ENCODE measurements around the gene JPH2.

JPH2 gene

GRCh38 chr20:44219791-44220190 lies 32.8 kb upstream of the JPH2 start:
- Histone ChIP-seq H3K27ac (replicated peaks) (no peak overlapping the region), H3K27me3 (ENCODE audit: insufficient read depth, poor library complexity, severe bottlenecking) (no peaks in the 10 kb centered on the region), H3K4me3 (replicated peaks; ENCODE audit: insufficient read depth, low read length) (no peak overlapping the region)
- no peak for DNase-seq (ENCODE audit: low read depth in 1 of 2, low spot score in 1 of 2)
- TF ChIP-seq CTCF (IDR thresholded peaks at IDR 0.05; ENCODE audit: insufficient read depth, low read length) (no peak), POLR2AphosphoS5 (IDR thresholded peaks at IDR 0.05; ENCODE audit: low read depth) (no peak), REST (IDR thresholded peaks at IDR 0.05; ENCODE audit: insufficient replicate concordance, low read depth) (no peak), SPI1 (IDR thresholded peaks at IDR 0.05; ENCODE audit: borderline replicate concordance, low read depth) (no peak), GABPA (IDR thresholded peaks at IDR 0.05; ENCODE audit: low read depth) (no peak)

- TF ChIP-seq GABPA (IDR thresholded peaks at IDR 0.05; ENCODE audit: low read depth) (no peak), REST (IDR thresholded peaks at IDR 0.05; ENCODE audit: insufficient replicate concordance, low read depth) (no peak), SPI1 (IDR thresholded peaks at IDR 0.05; ENCODE audit: borderline replicate concordance, low read depth) (no peak), CTCF (IDR thresholded peaks at IDR 0.05; ENCODE audit: insufficient read depth, low read length) (no peak), POLR2AphosphoS5 (IDR thresholded peaks at IDR 0.05; ENCODE audit: low read depth) (no peak)
- Histone ChIP-seq H3K27ac (replicated peaks) (no peak overlapping the region), H3K27me3 (ENCODE audit: insufficient read depth, poor library complexity, severe bottlenecking) (no peaks in the 10 kb centered on the region), H3K4me3 (replicated peaks; ENCODE audit: insufficient read depth, low read length) (no peak overlapping the region)
- DNase-seq (ENCODE audit: low read depth in 1 of 2, low spot score in 1 of 2) = no peak
These were observed 32.3 kb upstream of the JPH2 start for GRCh38 chr20:44219170-44219730.

- Histone ChIP-seq H3K27me3 (ENCODE audit: insufficient read depth, poor library complexity, severe bottlenecking) (no peaks in the 10 kb centered on the region), H3K4me3 (replicated peaks; ENCODE audit: insufficient read depth, low read length) (no peak overlapping the region), H3K27ac (replicated peaks) (no peak overlapping the region)
- TF ChIP-seq REST (IDR thresholded peaks at IDR 0.05; ENCODE audit: insufficient replicate concordance, low read depth) (no peak), POLR2AphosphoS5 (IDR thresholded peaks at IDR 0.05; ENCODE audit: low read depth) (no peak), SPI1 (IDR thresholded peaks at IDR 0.05; ENCODE audit: borderline replicate concordance, low read depth) (peak; percentile 26; the same call in 1 of the 2 replicates)
- peak in 1 of 2 experiments; percentile 7 for DNase-seq (ENCODE audit: low read depth in 1 of 2, low spot score in 1 of 2)
These were observed 31.5 kb upstream of the JPH2 start for GRCh38 chr20:44218446-44218845.

Measured in HL-60 (cell line).